ENCODE measurements around the gene B4GALT5.
"Not testable (repeated sequence)": the region's sequence is repeated elsewhere in the genome, so short reads cannot be mapped to it uniquely, and the experiment has no call there.

The B4GALT5 gene

DNA sequence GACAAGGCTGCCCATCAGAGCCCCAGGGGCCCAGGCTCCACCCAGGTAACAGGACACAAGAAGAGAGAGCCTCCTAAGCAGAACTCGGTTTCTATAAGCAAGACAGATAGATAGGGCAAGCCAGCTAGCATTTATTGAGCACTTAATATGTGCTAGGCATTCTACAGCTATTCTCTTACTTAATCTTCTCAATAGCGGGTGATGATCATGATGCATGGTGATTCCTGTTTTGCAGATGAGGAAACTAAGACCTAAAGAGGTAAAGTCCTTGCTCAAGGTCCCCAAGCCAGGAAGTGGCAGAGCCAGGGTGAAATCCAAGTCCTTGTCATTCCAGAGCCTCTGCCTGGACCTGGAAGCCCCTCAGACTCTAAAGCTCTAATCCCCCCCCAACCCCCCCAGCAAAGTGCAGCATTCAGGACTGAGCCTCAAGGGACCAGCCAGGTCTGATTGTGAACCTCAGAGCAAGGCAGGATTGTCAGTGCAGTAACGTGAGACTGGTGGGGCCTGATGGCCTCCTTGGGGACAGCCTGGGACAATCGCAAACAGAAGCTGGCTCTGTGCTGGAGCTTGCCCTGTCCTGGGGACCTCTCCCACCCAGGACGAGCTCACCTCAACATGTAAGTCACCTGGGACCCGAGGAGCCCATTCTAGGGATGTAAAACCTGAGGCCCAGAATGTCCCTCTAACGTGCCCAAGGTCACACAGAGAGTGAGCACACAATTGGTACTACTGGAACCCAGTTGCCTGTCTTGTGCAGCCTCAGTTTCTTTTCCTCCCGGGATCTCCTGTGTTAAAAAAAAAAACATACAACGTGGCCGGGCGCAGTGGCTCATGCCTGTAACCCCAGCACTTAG is 97.3 kb downstream of the B4GALT5 start:
- no peak for FAIRE-seq

DNA sequence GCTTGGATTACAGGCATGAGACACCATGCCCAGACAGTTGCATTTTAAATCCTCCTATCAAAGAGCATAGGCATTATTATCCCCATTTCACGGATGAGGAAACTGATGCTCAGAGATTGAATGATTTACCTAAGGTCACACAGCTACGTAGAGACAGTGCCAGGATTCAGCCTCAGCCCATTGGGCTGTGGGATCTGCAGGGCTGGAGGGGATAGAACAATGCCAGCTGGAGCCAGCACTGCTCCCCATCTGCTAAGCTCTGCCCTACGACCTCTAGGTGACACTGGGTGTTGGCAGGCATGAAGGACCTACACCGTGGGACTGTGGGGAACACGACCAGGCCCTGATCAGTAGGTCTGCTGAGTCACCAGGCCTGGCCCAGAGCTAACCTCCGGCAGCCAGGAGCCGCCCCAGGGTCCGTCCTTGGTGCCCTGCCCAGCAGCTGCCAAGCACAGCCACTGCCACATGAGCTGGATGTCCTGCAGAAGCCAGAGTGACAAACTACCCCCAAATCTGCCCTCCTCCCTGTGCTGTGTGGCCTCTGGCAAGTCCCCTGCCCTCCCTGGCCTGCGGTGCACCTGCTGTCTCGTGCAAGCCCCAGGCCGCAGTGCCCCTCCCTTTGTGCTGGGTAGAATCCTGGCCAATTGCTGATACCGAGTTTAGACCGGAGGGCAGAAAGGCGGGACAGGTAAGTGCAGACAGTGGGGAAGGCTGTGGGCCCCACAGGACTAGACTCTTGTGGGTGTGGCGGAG is 98.1 kb downstream of the B4GALT5 start:
- no peak for FAIRE-seq
- no peak for DNase-seq (ENCODE audit: insufficient read length)
- no peak for TF ChIP-seq POLR2AphosphoS5 (IDR thresholded peaks at IDR 0.05; ENCODE audit: low read depth, low read length)
- no peak for TF ChIP-seq TAF1 (IDR thresholded peaks at IDR 0.05; ENCODE audit: borderline replicate concordance, low read depth, low read length)
- TF ChIP-seq POLR2A (IDR thresholded peaks at IDR 0.05; ENCODE audit: low read depth, low read length): no peak

More for the DNA sequence above, 97.3 kb downstream of the B4GALT5 start:
- no peak for DNase-seq (ENCODE audit: insufficient read length)
- TF ChIP-seq POLR2AphosphoS5 (IDR thresholded peaks at IDR 0.05; ENCODE audit: low read depth, low read length) (no peak), POLR2A (IDR thresholded peaks at IDR 0.05; ENCODE audit: low read depth, low read length) (no peak), TAF1 (IDR thresholded peaks at IDR 0.05; ENCODE audit: borderline replicate concordance, low read depth, low read length) (no peak)

DNA sequence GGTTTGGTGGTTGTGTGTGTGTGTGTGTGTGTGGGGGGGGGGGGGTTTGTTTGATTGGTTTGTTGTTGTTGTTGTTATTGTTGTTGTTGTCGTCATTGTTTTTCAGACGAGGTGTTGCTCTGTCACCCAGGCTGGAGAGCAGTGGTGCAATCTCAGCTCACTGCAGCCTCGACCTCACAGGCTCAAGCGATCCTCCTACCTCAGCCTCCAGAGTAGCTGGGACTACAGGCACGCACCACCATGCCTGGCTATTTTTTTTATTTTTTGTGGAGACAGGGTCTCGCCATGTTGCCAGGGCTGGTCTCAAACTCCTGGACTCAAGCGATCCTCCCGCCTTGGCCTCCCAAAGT is 98.7 kb downstream of the B4GALT5 start:
- not testable (repeated sequence) for FAIRE-seq; DNase-seq (ENCODE audit: insufficient read length)

DNA sequence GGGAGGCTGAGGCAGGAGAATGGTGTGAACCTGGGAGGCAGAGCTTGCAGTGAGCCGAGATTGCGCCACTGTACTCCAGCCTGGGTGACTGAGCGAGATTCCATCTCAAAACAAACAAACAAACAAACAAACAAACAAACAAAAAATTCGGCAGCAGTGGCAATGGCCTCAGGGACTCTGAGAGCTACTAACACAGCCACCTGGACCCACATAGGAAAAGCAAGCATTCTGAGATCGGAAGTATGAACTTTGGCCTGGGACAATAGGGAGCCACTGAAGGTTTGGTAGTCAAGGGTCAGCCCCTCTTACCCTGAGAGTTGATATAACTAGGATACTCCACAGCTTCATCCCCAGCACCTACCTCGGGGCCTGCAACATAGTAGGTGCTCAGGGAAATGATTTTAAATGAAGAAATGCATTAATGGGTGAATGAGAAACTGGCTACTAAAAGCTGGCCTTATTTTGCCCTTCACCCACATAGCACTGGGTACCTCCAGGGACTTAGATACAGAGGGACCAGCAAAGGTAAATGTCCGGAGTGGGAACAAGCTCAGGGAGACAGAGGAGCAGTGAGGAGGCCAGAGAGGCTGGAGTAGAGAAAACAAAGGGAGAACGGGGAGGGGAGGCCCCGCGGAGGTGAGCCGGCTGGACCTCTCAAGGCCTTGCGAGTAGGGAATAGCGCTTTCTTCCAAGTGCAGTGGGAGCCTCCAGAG is 99.2 kb downstream of the B4GALT5 start:
- TF ChIP-seq POLR2A (IDR thresholded peaks at IDR 0.05; ENCODE audit: low read depth, low read length) (no peak), POLR2AphosphoS5 (IDR thresholded peaks at IDR 0.05; ENCODE audit: low read depth, low read length) (no peak), TAF1 (IDR thresholded peaks at IDR 0.05; ENCODE audit: borderline replicate concordance, low read depth, low read length) (no peak)
- DNase-seq (ENCODE audit: insufficient read length): no peak
- FAIRE-seq: no peak

DNA sequence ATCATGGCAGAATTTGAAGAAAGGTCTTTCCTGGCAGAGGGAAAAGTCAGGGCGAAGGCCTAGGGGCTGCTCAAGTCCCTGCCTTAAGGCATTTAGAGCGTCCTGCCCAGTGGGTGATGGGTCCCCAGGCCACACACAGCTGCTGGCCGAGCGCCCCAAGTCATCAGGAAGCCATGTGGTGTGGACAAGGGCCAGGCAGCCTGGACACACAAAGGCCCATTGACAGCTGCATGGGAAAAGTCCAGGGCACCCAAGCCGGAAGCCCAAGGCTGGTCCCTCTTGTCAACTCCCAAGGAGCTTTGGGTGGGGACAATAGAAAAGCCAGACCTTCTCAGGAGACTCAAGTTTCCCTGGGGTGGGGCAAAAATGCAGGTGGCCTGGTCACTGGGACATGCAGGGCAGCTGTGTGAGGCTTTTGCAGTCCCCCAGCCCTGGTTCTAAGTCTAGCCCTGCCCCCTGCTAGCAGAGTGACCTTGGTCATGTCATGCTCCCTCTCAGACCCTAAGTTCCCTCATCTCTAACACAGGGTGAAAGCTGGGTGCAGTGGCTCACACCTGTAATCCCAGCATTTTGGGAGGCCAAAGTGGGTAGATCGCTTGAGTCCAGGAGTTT is 101.4 kb downstream of the B4GALT5 start:
- DNase-seq (ENCODE audit: insufficient read length) (no peak), FAIRE-seq (no peak)
- TF ChIP-seq POLR2AphosphoS5 (IDR thresholded peaks at IDR 0.05; ENCODE audit: low read depth, low read length): no peak
- no peak for TF ChIP-seq POLR2A (IDR thresholded peaks at IDR 0.05; ENCODE audit: low read depth, low read length)
- no peak for TF ChIP-seq TAF1 (IDR thresholded peaks at IDR 0.05; ENCODE audit: borderline replicate concordance, low read depth, low read length)

DNA sequence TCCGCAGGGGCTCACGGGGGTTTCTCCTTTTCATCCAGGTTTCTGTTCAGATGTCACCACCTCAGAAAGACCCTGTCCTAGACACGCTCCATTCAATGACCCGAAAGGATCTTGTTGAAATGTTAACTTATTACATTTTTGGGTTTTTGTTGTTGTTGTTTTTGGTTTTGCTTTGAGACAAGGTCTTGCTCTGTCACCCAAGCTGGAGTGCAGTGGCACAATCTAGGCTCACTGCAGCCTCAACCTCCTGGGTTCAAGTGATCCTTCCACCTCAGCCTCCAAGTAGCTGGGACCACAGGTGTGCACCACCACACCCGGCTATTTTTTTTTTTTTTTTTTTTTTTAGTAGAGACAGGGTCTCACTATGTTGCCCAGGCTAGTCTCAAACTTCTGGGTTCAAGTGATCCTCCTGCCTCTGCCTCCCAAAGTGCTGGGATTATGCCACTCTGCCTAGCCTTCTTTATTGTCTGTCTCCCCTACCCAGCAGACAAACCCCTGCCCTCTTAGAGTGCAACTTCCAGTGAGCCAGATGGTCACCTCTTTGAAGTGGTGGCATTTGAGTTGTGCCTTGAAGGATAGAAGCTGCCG is 102.0 kb downstream of the B4GALT5 start:
- not testable (repeated sequence) for FAIRE-seq; DNase-seq (ENCODE audit: insufficient read length)

DNA sequence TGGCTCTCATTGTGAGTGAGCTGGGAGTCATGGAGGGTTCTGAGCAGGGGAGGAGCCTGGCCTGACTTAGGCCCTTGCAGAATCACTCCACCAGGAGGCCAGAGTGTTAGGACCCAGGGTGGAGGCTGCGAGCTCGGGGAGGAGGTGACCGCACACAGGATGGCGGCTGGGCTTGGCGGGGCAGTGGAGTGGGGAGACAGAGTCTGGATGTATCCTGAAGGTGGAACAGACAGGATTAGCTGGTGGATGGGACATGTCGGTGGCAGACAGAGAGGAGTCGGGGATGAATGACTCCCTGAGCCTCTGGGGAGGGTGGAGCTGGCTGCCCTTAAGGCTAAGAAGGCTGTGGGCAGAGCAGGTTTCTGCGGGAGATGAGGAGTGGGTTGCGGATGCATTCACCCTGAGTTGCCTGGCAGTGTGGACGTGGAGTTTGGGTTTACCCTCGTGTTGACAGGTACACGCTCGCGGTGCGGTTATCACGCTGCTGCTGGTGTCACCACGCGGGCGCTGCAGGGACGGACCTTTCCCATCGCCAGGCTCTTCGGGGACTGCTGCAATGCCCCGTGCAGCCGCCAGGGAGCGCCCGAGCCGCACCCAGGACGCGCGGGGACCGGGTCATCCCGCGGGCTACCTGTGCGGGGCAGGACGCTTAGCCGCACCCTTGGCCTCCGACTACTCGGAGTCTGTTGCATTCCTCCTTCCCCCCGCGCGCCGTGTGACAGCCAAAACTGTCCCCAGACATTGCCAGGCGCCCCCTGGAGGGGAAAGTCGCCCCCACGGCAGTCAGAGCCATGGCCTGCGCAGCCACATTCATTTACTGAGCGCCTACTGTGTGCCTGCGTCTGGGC is 102.8 kb downstream of the B4GALT5 start:
- DNase-seq (ENCODE audit: insufficient read length) (peak; percentile 85), FAIRE-seq (peak; percentile 48)
- no peak for TF ChIP-seq POLR2A (IDR thresholded peaks at IDR 0.05; ENCODE audit: low read depth, low read length)
- TF ChIP-seq POLR2AphosphoS5 (IDR thresholded peaks at IDR 0.05; ENCODE audit: low read depth, low read length): no peak
- TF ChIP-seq TAF1 (IDR thresholded peaks at IDR 0.05; ENCODE audit: borderline replicate concordance, low read depth, low read length): no peak

DNA sequence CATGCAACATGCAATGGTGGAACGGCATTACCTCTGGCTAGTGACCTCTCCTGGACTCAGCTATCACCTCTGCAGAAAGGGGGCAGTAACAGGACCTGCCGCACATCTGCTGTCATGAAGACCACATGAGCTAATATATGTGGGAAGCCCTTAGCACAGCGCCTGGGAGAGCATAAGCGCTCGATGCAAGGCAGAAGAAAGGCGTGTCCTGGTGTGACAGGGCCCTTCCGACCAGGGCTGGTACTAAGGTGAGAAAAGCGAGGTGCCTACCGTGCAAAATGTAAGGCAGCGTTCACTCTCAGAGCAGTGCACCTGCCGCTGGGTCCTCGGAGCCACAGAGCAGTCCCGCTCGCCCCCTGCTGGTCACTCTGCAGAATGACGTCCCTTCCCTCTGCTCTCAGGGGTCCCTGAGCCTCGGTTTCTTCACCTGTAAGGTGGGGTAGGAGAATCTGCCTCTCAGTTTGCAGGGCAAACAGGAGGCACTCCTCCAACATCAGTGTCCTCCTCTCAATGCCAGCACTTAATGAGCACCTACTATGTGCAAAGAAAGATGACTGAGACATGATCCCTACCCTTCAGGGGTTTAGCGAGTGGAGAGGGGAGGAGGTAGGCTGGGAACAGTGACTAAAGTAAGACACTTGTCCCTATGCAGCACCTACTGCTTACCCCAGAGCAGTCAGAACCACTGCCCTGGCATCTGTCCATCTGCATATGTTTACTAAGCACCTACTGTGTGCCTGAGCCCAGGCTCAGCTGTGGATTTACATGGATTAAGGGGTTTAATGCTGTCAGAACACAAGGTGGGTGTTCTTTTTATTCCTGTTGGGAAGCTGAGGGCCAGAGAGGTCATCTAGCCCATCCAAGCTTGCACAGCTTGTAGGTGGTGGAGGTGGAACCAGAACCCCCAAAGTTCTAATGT is 104.7 kb downstream of the B4GALT5 start:
- TF ChIP-seq TAF1 (IDR thresholded peaks at IDR 0.05; ENCODE audit: borderline replicate concordance, low read depth, low read length) (no peak), POLR2AphosphoS5 (IDR thresholded peaks at IDR 0.05; ENCODE audit: low read depth, low read length) (no peak), POLR2A (IDR thresholded peaks at IDR 0.05; ENCODE audit: low read depth, low read length) (no peak)
- FAIRE-seq (no peak), DNase-seq (ENCODE audit: insufficient read length) (peak; percentile 72)

DNA sequence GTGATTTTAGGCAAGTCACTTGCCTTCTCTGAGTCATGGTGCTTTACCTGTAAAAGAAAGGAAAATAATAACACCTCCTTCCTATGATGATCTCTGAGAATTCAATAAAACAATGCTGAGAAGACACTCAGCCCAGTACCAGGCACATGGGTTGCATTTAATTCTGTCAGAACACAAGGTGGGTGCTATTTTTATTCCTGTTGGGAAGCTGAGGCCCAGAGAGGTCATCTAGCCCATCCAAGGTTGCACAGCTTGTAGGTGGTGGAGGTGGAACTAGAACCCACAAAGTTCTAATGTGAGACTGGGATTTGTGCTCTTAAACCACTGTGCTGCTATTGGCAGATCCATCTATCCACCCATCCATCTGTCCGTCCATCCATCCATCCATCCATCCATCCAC is 106.1 kb downstream of the B4GALT5 start:
- DNase-seq (ENCODE audit: insufficient read length) (no peak), FAIRE-seq (no peak)
- TF ChIP-seq TAF1 (IDR thresholded peaks at IDR 0.05; ENCODE audit: borderline replicate concordance, low read depth, low read length) (no peak), POLR2AphosphoS5 (IDR thresholded peaks at IDR 0.05; ENCODE audit: low read depth, low read length) (no peak), POLR2A (IDR thresholded peaks at IDR 0.05; ENCODE audit: low read depth, low read length) (no peak)

DNA sequence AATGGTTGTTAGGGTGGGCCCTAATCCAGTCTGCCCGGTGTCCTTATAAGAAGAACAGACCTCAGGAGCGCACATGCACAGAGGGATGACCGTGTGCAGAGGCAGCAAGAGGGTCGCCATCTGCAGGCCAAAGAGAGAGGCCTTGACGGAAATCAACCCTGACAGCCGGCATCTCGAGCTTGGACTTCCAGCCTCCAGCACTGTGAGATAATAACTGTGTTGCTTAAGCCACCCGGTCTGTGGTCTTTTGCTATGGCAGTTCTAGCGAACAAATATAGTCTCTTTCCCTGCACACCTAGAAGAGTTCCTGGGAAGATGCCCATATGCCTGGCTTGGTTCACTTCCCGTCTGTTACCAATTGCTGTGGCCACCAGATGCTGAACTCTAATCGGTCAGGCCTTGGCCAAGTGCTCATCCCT is 110.5 kb downstream of the B4GALT5 start:
- no peak for FAIRE-seq
- TF ChIP-seq POLR2AphosphoS5 (IDR thresholded peaks at IDR 0.05; ENCODE audit: low read depth, low read length) (no peak), POLR2A (IDR thresholded peaks at IDR 0.05; ENCODE audit: low read depth, low read length) (no peak), TAF1 (IDR thresholded peaks at IDR 0.05; ENCODE audit: borderline replicate concordance, low read depth, low read length) (no peak)
- no peak for DNase-seq (ENCODE audit: insufficient read length)
